ENCODE measurements around the gene MAP3K6. TPM values are rescaled to one million over a fixed set of nuclear protein-coding genes. Genes with fewer than 3 reads are reported as not detected.

Gene MAP3K6
- total RNA-seq, 2 donors from 2014 or later = 31.3 to 42.1 TPM

DNA sequence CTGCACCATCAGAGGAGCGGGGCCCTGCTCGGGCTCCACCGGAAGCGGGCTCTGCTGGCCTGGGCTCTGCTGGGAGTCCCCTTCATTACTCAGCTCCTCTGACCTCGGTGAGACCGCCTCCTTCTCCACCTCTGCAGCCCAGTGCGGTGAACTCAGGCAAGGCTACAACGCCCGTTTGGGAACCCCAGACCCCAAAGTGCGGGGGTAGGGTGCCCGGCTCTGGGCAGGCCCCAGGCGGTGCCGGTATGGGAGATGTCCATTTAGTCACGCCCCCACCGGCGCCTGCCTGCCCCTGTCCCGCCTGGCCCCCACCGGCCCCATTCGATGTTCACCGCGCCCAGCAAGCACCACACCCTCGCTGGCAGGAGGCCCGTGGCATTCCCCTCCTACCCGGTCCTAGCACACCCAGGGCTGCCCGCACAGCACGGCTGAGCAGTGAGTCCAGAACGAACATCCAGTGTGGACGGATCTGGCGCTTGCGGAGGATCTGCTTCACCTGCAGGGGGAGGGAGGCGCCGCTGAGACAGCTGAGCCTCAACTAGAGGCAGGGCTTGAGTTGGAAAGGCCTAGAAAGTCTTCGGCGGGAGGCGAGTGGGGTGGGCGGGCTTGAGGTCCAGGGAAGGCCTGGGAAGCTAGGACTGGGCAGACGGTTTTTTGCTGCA lies 10.0 kb downstream of the MAP3K6 start:
- Histone ChIP-seq H3K27me3 (no peaks in the 10 kb centered on the region), H3K4me1 (peaks cover 0 to 12% of the 10 kb centered on the region in 2 donors), H3K27ac (no peak overlapping the region), H3K9me3 (no peaks in the 10 kb centered on the region), H3K36me3 (peaks cover 85% of the 10 kb centered on the region), H3K4me3 (no peak overlapping the region)
- TF ChIP-seq, protein P1, sequence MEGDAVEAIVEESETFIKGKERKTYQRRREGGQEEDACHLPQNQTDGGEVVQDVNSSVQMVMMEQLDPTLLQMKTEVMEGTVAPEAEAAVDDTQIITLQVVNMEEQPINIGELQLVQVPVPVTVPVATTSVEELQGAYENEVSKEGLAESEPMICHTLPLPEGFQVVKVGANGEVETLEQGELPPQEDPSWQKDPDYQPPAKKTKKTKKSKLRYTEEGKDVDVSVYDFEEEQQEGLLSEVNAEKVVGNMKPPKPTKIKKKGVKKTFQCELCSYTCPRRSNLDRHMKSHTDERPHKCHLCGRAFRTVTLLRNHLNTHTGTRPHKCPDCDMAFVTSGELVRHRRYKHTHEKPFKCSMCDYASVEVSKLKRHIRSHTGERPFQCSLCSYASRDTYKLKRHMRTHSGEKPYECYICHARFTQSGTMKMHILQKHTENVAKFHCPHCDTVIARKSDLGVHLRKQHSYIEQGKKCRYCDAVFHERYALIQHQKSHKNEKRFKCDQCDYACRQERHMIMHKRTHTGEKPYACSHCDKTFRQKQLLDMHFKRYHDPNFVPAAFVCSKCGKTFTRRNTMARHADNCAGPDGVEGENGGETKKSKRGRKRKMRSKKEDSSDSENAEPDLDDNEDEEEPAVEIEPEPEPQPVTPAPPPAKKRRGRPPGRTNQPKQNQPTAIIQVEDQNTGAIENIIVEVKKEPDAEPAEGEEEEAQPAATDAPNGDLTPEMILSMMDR (IDR thresholded peaks at IDR 0.05) = no peak
- DNase-seq (ENCODE audit: low spot score) = no peak

DNA sequence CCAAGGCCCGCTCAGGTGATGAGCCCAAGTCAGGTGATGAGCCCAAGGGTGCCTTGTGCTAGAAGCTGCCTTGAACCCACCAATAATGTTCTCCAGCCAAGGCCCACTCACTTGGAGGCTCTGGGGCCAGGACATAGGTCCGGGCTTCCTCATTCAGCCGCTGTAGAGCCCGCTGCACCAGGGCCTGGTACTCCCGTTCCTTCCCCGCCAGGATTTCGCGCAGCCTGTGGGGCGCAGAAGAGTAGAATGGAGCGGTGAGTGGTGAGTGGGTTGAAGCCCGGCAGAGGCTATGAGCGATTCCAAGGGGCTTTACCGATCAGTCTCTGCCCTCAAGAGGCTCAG lies 10.5 kb downstream of the MAP3K6 start:
- no peaks in the 10 kb centered on the region for H3K27me3 ChIP-seq
- no peaks in the 10 kb centered on the region for H3K9me3 ChIP-seq
- peaks cover 80% of the 10 kb centered on the region for H3K36me3 ChIP-seq
- no peak for DNase-seq (ENCODE audit: low spot score)
- H3K4me3 ChIP-seq = no peak overlapping the region
- no peak overlapping the region for H3K27ac ChIP-seq
- H3K4me1 ChIP-seq = peaks cover 0 to 15% of the 10 kb centered on the region in 2 donors
- TF ChIP-seq, protein P1 (IDR thresholded peaks at IDR 0.05) = no peak

DNA sequence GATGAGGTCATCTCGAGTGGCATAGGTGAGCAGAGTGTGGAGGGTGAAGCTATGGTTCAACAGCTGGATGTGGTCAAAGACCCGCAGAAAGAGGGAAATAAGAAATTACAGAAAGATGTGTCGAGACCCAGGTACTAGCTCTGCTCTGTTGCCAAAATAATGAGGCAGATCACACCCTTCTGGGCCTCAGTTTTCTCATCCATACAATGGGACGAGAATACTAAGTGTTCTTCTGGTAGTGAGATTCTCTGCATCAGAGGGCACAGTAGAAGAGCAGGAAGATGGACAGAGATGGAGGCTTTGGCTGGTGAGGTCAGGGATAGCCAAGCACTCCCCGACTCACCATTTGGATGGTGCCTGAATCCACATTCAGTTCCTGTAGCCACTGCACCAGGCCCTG lies 11.1 kb downstream of the MAP3K6 start:
- Histone ChIP-seq H3K4me3 (no peak overlapping the region), H3K27me3 (no peaks in the 10 kb centered on the region), H3K4me1 (peaks cover 0 to 21% of the 10 kb centered on the region in 2 donors), H3K9me3 (no peaks in the 10 kb centered on the region), H3K36me3 (peaks cover 74% of the 10 kb centered on the region), H3K27ac (no peak overlapping the region)
- DNase-seq (ENCODE audit: low spot score) = no peak
- TF ChIP-seq, protein P1 (IDR thresholded peaks at IDR 0.05) = no peak

DNA sequence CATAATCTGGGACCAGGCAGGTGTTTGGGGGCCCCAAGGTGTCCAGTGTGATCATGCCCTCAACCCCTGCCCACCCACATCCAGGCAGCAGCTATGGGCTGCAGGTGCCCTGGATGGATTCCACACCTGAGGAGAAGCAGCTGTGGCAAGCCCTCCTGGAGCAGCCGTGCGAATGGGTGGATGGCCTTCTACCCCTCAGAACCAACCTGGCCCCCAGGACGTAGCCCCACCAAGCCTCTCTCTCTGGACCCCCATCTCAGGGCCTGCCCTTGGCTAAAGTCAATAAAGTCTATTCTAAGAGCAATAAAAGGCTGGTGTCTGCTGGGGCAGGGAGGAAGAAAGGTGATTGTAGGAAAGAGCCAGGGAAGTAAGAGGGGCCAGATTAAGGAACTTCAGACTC lies 13.1 kb downstream of the MAP3K6 start:
- H3K9me3 ChIP-seq = no peaks in the 10 kb centered on the region
- H3K27ac ChIP-seq = peak overlapping the region in 1 of 2 donors; percentile 29
- H3K4me3 ChIP-seq = no peak overlapping the region
- H3K4me1 ChIP-seq = peaks cover 0 to 41% of the 10 kb centered on the region in 2 donors
- peaks cover 56% of the 10 kb centered on the region for H3K36me3 ChIP-seq
- no peaks in the 10 kb centered on the region for H3K27me3 ChIP-seq
- TF ChIP-seq, protein P1 (IDR thresholded peaks at IDR 0.05) = no peak
- no peak for DNase-seq (ENCODE audit: low spot score)

DNA sequence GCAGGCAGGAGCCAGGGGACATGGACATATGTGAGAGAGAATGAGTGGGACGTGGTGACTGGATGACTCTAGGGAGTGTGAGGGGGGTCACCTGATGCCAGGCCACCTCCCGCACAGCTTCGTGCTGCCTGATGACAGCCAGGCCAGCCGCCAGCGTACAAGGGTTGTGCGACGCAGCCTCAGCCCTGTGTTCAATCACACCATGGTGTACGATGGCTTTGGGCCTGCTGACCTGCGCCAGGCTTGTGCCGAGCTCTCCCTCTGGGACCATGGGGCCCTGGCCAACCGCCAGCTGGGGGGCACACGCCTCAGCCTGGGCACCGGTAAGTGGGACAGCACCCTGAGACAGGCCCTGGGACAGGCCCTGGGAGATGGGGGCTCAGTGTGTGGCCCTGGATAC lies 13.6 kb downstream of the MAP3K6 start:
- Histone ChIP-seq H3K36me3 (peaks cover 52% of the 10 kb centered on the region), H3K9me3 (no peaks in the 10 kb centered on the region), H3K27ac (peak overlapping the region in 1 of 2 donors; percentile 29), H3K4me3 (no peak overlapping the region), H3K4me1 (peaks cover 0 to 42% of the 10 kb centered on the region in 2 donors), H3K27me3 (no peaks in the 10 kb centered on the region)
- no peak for DNase-seq (ENCODE audit: low spot score)
- TF ChIP-seq, protein P1 (IDR thresholded peaks at IDR 0.05) = no peak
